GM23338 (cell line): ENCODE results near the gene MRPS11. TPM values are rescaled to one million over a fixed set of nuclear protein-coding genes. Genes with fewer than 3 reads are reported as not detected.

Experiments
- ATAC-seq: fragments of 200-7000 bp; cut with Tn5 transposase; 3 replicates; pipeline ENCODE4 v1.9.1; 2020
- DNase-seq: peaks from one replicate; pipeline ENCODE4 v3.0.0-alpha.2; 2015; ENCODE audit warnings: low spot score
- H2AFZ ChIP-seq: fragments of 200-600 bp; sonication (generic); 2 replicates; pipeline ENCODE4 v1.8.0; 2016; ENCODE audit warnings: antibody characterized with exemption, mild to moderate bottlenecking, moderate library complexity
- H3F3A ChIP-seq: fragments of 200-600 bp; sonication (generic); replicated peaks from 2 replicates; pipeline ENCODE4 v1.8.0; 2017; ENCODE audit warnings: antibody characterized with exemption, mixed run types, low read depth
- H3K27ac ChIP-seq: fragments of 200-600 bp; sonication (generic); 2 replicates; pipeline ENCODE4 v1.6.1; 2016; ENCODE audit warnings: low read depth
- H3K27me3 ChIP-seq: fragments of 200-600 bp; sonication (generic); 2 replicates; pipeline ENCODE4 v1.8.0; 2016; ENCODE audit warnings: mild to moderate bottlenecking, mixed run types, moderate library complexity; ENCODE audit not compliant: insufficient read depth
- H3K36me3 ChIP-seq: fragments of 200-600 bp; sonication (generic); 2 replicates; pipeline ENCODE4 v1.8.0; 2016; ENCODE audit warnings: mild to moderate bottlenecking; ENCODE audit not compliant: insufficient read depth
- H3K4me1 ChIP-seq: fragments of 200-600 bp; sonication (generic); 2 replicates; pipeline ENCODE4 v1.8.0; 2016; ENCODE audit warnings: mild to moderate bottlenecking, moderate library complexity; ENCODE audit not compliant: insufficient read depth
- H3K4me2 ChIP-seq: fragments of 200-600 bp; sonication (generic); 2 replicates; pipeline ENCODE4 v1.7.1; 2017; ENCODE audit warnings: mixed run types
- H3K4me3 ChIP-seq: fragments of 200-600 bp; sonication (generic); 2 replicates; pipeline ENCODE4 v1.6.1; 2016; ENCODE audit warnings: mixed run types
- H3K79me2 ChIP-seq: fragments of 200-600 bp; sonication (generic); replicated peaks from 2 replicates; pipeline ENCODE4 v1.8.0; 2017; ENCODE audit warnings: mild to moderate bottlenecking; ENCODE audit not compliant: insufficient read depth
- H3K9me2 ChIP-seq: fragments of 200-600 bp; sonication (generic); 2 replicates; pipeline ENCODE4 v1.8.0; 2017; ENCODE audit not compliant: insufficient read depth
- H4K20me1 ChIP-seq: fragments of 200-600 bp; sonication (generic); replicated peaks from 2 replicates; pipeline ENCODE4 v1.8.0; 2017; ENCODE audit warnings: mild to moderate bottlenecking; ENCODE audit not compliant: insufficient read depth
- H3K27ac Mint-ChIP-seq: 2 replicates; pipeline ENCODE4 v1.8.0; 2020; ENCODE audit warnings: inconsistent platforms, mild to moderate bottlenecking, moderate library complexity, mixed read lengths
- H3K27me3 Mint-ChIP-seq: 3 replicates; pipeline ENCODE4 v1.8.0; 2022; ENCODE audit warnings: low read depth, mild to moderate bottlenecking, moderate library complexity, mixed read lengths, inconsistent platforms; ENCODE audit not compliant: insufficient read depth, poor library complexity
- H3K36me3 Mint-ChIP-seq: 3 replicates; pipeline ENCODE4 v1.8.0; 2021; ENCODE audit warnings: low read depth, mild to moderate bottlenecking, inconsistent platforms, moderate library complexity, mixed read lengths
- H3K4me1 Mint-ChIP-seq: 3 replicates; pipeline ENCODE4 v1.8.0; 2020; ENCODE audit warnings: mild to moderate bottlenecking, inconsistent platforms, mixed read lengths
- H3K4me3 Mint-ChIP-seq: 3 replicates; pipeline ENCODE4 v1.8.0; 2021; ENCODE audit warnings: moderate library complexity, mild to moderate bottlenecking, inconsistent platforms, mixed read lengths
- H3K9me3 Mint-ChIP-seq: 3 replicates; pipeline ENCODE4 v1.8.0; 2020; ENCODE audit warnings: moderate library complexity, mild to moderate bottlenecking, inconsistent platforms, mixed read lengths
- CREB1 ChIP-seq: fragments of 250-450 bp; sonication (Bioruptor Pico); IDR thresholded peaks from 2 replicates; pipeline ENCODE4 v1.5.0; 2020; ENCODE audit warnings: low read depth, mild to moderate bottlenecking, moderate library complexity
- ETS1 ChIP-seq: IDR thresholded peaks from 2 replicates; pipeline ENCODE4 v1.6.1; 2016; ENCODE audit warnings: antibody characterized with exemption
- JUNB ChIP-seq: IDR thresholded peaks from one replicate; pipeline ENCODE4 v1.6.1; 2016; ENCODE audit warnings: antibody characterized with exemption; ENCODE audit not compliant: unreplicated experiment
- NANOG ChIP-seq: IDR thresholded peaks from 2 replicates; pipeline ENCODE4 v1.6.1; 2016; ENCODE audit warnings: antibody characterized with exemption, borderline replicate concordance
- POLR2AphosphoS5 ChIP-seq: IDR thresholded peaks from 2 replicates; pipeline ENCODE4 v1.6.1; 2016; ENCODE audit warnings: antibody characterized with exemption, low read depth
- ZNF114 ChIP-seq: fragments of 250-450 bp; sonication (Bioruptor Pico); IDR thresholded peaks from 2 replicates; pipeline ENCODE4 v1.5.0; 2020; ENCODE audit warnings: mild to moderate bottlenecking, moderate library complexity
- ZNF331 ChIP-seq: fragments of 250-450 bp; sonication (Bioruptor Pico); IDR thresholded peaks from 2 replicates; pipeline ENCODE4 v1.5.0; 2020; ENCODE audit warnings: low read depth, mild to moderate bottlenecking, moderate library complexity
- polyA plus RNA-seq: library from polyadenylated mRNA; unstranded; fragments of >200 nt; fragmentation: Nextera tagmentation; extraction: Ambion mirVana; gene quantifications from 2 replicates; pipeline ENCODE4 v1.2.1, GENCODE V29; 2016
- total RNA-seq: library from RNA; depleted of rRNA; stranded (reverse); fragments of >200 nt; shearing (Covaris generic); gene quantifications from 2 replicates; pipeline ENCODE4 v1.2.3, GENCODE V29; 2014
- TF ChIP-seq, protein P1 (sequence below), 2 experiments: fragments of 200-600 bp in 1 of 2; sonication (generic) in 1 of 2; conservative IDR thresholded peaks; 2 replicates each; pipeline versions ENCODE4 v1.5.1 to v1.6.1; 2016 to 2017; ENCODE audit warnings: antibody characterized with exemption in 2 of 2, low read depth in 2 of 2, mild to moderate bottlenecking in 2 of 2, moderate library complexity in 1 of 2
- TF ChIP-seq, protein P2 (sequence below): fragments of 250-450 bp; sonication (Bioruptor Pico); IDR thresholded peaks from 2 replicates; pipeline ENCODE4 v1.5.0; 2020; ENCODE audit warnings: mild to moderate bottlenecking, moderate library complexity

Gene MRPS11
- total and polyA plus RNA-seq, 2 experiments from 2014 or later = 35.8 to 57.9 TPM

DNA sequence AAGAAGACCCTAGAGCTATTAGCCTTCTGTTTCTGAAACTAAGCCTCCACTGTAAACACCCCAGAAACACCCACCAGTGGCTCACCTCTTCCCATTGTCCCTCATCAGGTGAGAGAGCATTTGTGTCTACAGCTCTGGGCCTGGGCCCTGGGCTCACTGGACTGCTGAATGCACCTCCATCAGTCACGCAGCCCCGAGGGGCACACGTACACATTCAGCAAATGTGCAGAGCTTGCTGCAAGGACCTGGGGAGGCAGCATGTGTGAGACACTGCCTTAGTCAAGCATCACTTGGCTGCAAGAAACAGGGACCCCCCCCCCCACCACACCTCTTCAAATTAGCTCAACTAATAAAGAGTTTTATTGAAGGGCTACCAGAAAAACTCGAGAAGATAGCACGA lies 29.3 kb upstream of the MRPS11 start (continued):
- TF ChIP-seq NANOG = no peak
- TF ChIP-seq JUNB = no peak
- TF ChIP-seq POLR2AphosphoS5 = no peak
- TF ChIP-seq ZNF114 (CRISPR knock-in tag) = no peak
- TF ChIP-seq CREB1 (CRISPR knock-in tag) = no peak
- TF ChIP-seq ETS1 = no peak
- TF ChIP-seq, protein P1, sequence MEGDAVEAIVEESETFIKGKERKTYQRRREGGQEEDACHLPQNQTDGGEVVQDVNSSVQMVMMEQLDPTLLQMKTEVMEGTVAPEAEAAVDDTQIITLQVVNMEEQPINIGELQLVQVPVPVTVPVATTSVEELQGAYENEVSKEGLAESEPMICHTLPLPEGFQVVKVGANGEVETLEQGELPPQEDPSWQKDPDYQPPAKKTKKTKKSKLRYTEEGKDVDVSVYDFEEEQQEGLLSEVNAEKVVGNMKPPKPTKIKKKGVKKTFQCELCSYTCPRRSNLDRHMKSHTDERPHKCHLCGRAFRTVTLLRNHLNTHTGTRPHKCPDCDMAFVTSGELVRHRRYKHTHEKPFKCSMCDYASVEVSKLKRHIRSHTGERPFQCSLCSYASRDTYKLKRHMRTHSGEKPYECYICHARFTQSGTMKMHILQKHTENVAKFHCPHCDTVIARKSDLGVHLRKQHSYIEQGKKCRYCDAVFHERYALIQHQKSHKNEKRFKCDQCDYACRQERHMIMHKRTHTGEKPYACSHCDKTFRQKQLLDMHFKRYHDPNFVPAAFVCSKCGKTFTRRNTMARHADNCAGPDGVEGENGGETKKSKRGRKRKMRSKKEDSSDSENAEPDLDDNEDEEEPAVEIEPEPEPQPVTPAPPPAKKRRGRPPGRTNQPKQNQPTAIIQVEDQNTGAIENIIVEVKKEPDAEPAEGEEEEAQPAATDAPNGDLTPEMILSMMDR (conservative IDR thresholded peaks at IDR 0.05; ENCODE audit: low read depth in 2 of 2) = no peak

DNA sequence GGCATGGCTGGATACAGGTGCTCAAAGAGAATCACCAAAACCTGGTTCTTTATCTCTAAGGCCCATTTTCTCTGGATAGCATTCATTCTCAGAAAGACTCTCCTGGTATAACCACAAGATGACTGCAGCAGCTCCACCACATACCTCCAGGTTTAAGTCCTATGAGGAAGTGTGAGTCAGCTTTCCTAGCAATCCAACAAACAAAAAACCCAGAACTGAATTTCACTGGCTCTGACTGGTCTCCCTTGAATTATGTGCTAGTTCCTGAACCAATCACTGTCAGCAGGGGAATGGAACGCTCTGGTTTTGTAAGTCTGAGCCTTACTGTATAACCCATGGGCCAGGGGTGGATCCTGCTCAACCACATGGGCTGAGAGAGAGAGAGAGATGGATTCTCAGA lies 27.5 kb upstream of the MRPS11 start:
- Mint-ChIP-seq H3K27ac (no peak overlapping the region), H3K9me3 (peaks cover 13% of the 10 kb centered on the region), H3K27me3 (peaks cover 5% of the 10 kb centered on the region), H3K4me1 (peaks cover 15% of the 10 kb centered on the region), H3K4me3 (no peak overlapping the region), H3K36me3 (no peaks in the 10 kb centered on the region)
- Histone ChIP-seq H3K36me3 (0 out of 2 replicates have a peak, but pooled peaks cover 3% of the 10 kb centered on the region), H3K9me2 (no peaks in the 10 kb centered on the region), H3K4me1 (no peaks in the 10 kb centered on the region), H3K4me2 (no peak overlapping the region), H3K27ac (no peak overlapping the region), H3K4me3 (no peak overlapping the region), H2AFZ (no peak overlapping the region), H4K20me1 (no peaks in the 10 kb centered on the region), H3F3A (no peaks in the 10 kb centered on the region), H3K79me2 (no peaks in the 10 kb centered on the region), H3K27me3 (no peaks in the 10 kb centered on the region)
- ATAC-seq = no peak
- no peak for DNase-seq
- TF ChIP-seq, protein P2, sequence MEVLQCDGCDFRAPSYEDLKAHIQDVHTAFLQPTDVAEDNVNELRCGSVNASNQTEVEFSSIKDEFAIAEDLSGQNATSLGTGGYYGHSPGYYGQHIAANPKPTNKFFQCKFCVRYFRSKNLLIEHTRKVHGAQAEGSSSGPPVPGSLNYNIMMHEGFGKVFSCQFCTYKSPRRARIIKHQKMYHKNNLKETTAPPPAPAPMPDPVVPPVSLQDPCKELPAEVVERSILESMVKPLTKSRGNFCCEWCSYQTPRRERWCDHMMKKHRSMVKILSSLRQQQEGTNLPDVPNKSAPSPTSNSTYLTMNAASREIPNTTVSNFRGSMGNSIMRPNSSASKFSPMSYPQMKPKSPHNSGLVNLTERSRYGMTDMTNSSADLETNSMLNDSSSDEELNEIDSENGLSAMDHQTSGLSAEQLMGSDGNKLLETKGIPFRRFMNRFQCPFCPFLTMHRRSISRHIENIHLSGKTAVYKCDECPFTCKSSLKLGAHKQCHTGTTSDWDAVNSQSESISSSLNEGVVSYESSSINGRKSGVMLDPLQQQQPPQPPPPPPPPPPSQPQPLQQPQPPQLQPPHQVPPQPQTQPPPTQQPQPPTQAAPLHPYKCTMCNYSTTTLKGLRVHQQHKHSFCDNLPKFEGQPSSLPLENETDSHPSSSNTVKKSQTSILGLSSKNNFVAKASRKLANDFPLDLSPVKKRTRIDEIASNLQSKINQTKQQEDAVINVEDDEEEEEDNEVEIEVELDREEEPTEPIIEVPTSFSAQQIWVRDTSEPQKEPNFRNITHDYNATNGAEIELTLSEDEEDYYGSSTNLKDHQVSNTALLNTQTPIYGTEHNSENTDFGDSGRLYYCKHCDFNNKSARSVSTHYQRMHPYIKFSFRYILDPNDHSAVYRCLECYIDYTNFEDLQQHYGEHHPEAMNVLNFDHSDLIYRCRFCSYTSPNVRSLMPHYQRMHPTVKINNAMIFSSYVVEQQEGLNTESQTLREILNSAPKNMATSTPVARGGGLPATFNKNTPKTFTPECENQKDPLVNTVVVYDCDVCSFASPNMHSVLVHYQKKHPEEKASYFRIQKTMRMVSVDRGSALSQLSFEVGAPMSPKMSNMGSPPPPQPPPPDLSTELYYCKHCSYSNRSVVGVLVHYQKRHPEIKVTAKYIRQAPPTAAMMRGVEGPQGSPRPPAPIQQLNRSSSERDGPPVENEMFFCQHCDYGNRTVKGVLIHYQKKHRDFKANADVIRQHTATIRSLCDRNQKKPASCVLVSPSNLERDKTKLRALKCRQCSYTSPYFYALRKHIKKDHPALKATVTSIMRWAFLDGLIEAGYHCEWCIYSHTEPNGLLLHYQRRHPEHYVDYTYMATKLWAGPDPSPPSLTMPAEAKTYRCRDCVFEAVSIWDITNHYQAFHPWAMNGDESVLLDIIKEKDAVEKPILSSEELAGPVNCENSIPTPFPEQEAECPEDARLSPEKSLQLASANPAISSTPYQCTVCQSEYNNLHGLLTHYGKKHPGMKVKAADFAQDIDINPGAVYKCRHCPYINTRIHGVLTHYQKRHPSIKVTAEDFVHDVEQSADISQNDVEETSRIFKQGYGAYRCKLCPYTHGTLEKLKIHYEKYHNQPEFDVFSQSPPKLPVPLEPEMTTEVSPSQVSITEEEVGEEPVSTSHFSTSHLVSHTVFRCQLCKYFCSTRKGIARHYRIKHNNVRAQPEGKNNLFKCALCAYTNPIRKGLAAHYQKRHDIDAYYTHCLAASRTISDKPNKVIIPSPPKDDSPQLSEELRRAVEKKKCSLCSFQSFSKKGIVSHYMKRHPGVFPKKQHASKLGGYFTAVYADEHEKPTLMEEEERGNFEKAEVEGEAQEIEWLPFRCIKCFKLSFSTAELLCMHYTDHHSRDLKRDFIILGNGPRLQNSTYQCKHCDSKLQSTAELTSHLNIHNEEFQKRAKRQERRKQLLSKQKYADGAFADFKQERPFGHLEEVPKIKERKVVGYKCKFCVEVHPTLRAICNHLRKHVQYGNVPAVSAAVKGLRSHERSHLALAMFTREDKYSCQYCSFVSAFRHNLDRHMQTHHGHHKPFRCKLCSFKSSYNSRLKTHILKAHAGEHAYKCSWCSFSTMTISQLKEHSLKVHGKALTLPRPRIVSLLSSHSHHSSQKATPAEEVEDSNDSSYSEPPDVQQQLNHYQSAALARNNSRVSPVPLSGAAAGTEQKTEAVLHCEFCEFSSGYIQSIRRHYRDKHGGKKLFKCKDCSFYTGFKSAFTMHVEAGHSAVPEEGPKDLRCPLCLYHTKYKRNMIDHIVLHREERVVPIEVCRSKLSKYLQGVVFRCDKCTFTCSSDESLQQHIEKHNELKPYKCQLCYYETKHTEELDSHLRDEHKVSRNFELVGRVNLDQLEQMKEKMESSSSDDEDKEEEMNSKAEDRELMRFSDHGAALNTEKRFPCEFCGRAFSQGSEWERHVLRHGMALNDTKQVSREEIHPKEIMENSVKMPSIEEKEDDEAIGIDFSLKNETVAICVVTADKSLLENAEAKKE = no peak
- TF ChIP-seq POLR2AphosphoS5 (no peak), JUNB (no peak), ETS1 (no peak), ZNF331 (CRISPR knock-in tag) (no peak), CREB1 (CRISPR knock-in tag) (no peak)
- TF ChIP-seq, protein P1 (conservative IDR thresholded peaks at IDR 0.05; ENCODE audit: low read depth in 2 of 2) = no peak
